Right atrium auricular region (tissue), 2 donors: Measurements from ENCODE around the gene MED27. TPM values are rescaled to one million over a fixed set of nuclear protein-coding genes. Genes with fewer than 3 reads are reported as not detected.

Experiments used
- DNase-seq: peaks from one replicate; pipeline ENCODE4 v3.0.0-alpha.2; 2019; ENCODE audit warnings: low spot score
- H3K27ac ChIP-seq, 2 donors: fragments of 200-600 bp; sonication (generic); 1 replicate in 1 of 2; 2 replicates in 1 of 2; pipeline ENCODE4 v1.5.1; 2016 to 2019
- H3K27me3 ChIP-seq, 2 donors: fragments of 200-600 bp; sonication (generic); one replicate each; pipeline versions ENCODE4 v1.5.1 to v1.6.0; 2017 to 2019
- H3K36me3 ChIP-seq: fragments of 200-600 bp; sonication (generic); one replicate; pipeline ENCODE4 v1.5.1; 2016
- H3K4me1 ChIP-seq, 2 donors: fragments of 200-600 bp; sonication (generic); one replicate each; pipeline versions ENCODE4 v1.5.1 to v1.6.0; 2017 to 2019
- H3K4me3 ChIP-seq, 2 donors: fragments of 200-600 bp; sonication (generic); 1 replicate in 1 of 2; 2 replicates in 1 of 2; pipeline ENCODE4 v1.5.1; 2017 to 2019; ENCODE audit warnings: mild to moderate bottlenecking in 1 of 2, moderate library complexity in 1 of 2
- H3K9me3 ChIP-seq, 2 donors: fragments of 200-600 bp; sonication (generic); one replicate each; pipeline ENCODE4 v1.5.1; 2019
- CTCF ChIP-seq, 2 donors: fragments of 200-600 bp; sonication (generic); IDR thresholded peaks; one replicate each; pipeline ENCODE4 v1.5.1; 2019; ENCODE audit warnings: antibody characterized with exemption in 2 of 2
- total RNA-seq, 2 donors: library from RNA; depleted of rRNA; stranded (reverse); fragments of >200 nt; gene quantifications; one replicate each; pipeline ENCODE4 v1.1.0, GENCODE V29; 2016

MED27 gene
- total RNA-seq, 2 donors from 2014 or later: 12.5 to 15.3 TPM

DNA sequence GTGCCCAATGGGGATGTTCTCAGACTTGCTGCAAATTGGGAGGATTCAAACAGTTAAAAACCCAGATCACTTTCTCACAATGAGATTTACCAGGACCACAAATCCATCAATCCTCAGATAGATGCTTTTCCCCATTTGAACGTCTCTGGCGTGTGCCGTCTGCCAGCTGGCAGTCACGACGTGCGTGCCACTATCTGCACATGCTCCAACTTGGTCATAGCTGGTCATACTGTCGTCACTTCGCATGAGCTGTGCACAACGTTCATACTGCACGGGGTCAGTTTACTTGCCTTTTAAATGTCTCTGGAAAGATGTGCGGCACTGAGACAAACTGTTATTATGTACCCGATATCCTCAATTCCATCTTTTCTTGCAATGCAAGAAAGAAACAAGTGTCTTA, 221.5 kb downstream of the MED27 start:
- Histone ChIP-seq H3K36me3 (peaks cover 25% of the 10 kb centered on the region), H3K4me3 (no peak overlapping the region), H3K9me3 (no peaks in the 10 kb centered on the region), H3K27ac (no peak overlapping the region), H3K4me1 (peaks cover 0 to 12% of the 10 kb centered on the region in 2 donors), H3K27me3 (no peaks in the 10 kb centered on the region)
- no peak for TF ChIP-seq CTCF (IDR thresholded peaks at IDR 0.05)
- no peak for DNase-seq

GRCh38 chr9:131856105-131856504, 223.6 kb downstream of the MED27 start:
- H3K4me1 ChIP-seq: peaks cover 0 to 12% of the 10 kb centered on the region in 2 donors
- DNase-seq: no peak

GRCh38 chr9:131854896-131855613, 224.6 kb downstream of the MED27 start:
- Histone ChIP-seq H3K27ac (no peak overlapping the region), H3K4me1 (peaks cover 0 to 12% of the 10 kb centered on the region in 2 donors), H3K4me3 (peak overlapping the region in 1 of 2 donors; percentile 1), H3K27me3 (no peaks in the 10 kb centered on the region), H3K9me3 (no peaks in the 10 kb centered on the region), H3K36me3 (peaks cover 8% of the 10 kb centered on the region)
- TF ChIP-seq CTCF (IDR thresholded peaks at IDR 0.05): no peak
- no peak for DNase-seq

More at GRCh38 chr9:131856105-131856504, 223.6 kb downstream of the MED27 start:
- Histone ChIP-seq H3K4me3 (no peak overlapping the region), H3K27me3 (no peaks in the 10 kb centered on the region), H3K9me3 (no peaks in the 10 kb centered on the region), H3K36me3 (peaks cover 12% of the 10 kb centered on the region), H3K27ac (no peak overlapping the region)
- no peak for TF ChIP-seq CTCF (IDR thresholded peaks at IDR 0.05)

- Histone ChIP-seq H3K4me3 (no peak overlapping the region), H3K9me3 (no peaks in the 10 kb centered on the region), H3K27ac (no peak overlapping the region), H3K36me3 (peaks cover 1% of the 10 kb centered on the region), H3K27me3 (no peaks in the 10 kb centered on the region), H3K4me1 (peaks cover 0 to 12% of the 10 kb centered on the region in 2 donors)
- DNase-seq: no peak
- TF ChIP-seq CTCF (IDR thresholded peaks at IDR 0.05): no peak
These were observed 225.3 kb downstream of the MED27 start for GRCh38 chr9:131854334-131854733.

GRCh38 chr9:131853434-131853833, 226.2 kb downstream of the MED27 start:
- Histone ChIP-seq H3K36me3 (no peaks in the 10 kb centered on the region), H3K27ac (no peak overlapping the region), H3K27me3 (no peaks in the 10 kb centered on the region), H3K4me3 (no peak overlapping the region), H3K9me3 (no peaks in the 10 kb centered on the region), H3K4me1 (peaks cover 0 to 12% of the 10 kb centered on the region in 2 donors)
- TF ChIP-seq CTCF (IDR thresholded peaks at IDR 0.05): no peak
- DNase-seq: no peak

DNA sequence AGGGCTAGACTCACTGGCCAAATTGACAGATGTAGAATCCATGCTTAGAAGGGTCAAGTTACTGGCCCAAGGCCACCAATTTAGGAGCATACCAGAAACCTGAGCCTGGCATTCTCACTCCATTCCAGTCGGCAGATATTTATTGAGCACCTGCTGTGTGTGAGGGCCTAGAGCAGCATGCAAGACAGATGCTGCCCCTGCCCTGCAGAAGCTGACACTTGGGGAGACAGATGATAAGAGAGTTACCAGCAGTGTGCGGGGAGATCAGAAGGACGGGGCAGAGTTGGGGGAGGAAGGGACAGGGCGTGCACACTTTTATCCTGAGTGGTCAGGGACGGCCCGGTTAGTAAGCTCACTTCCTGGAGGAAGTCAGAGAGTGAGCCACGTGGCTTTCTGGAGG, 228.3 kb downstream of the MED27 start:
- no peaks in the 10 kb centered on the region for H3K27me3 ChIP-seq
- TF ChIP-seq CTCF (IDR thresholded peaks at IDR 0.05): no peak

More for the DNA sequence above, 228.3 kb downstream of the MED27 start:
- no peak overlapping the region for H3K4me3 ChIP-seq
- no peak for DNase-seq
- peaks cover 0 to 12% of the 10 kb centered on the region in 2 donors for H3K4me1 ChIP-seq
- no peaks in the 10 kb centered on the region for H3K9me3 ChIP-seq
- no peaks in the 10 kb centered on the region for H3K36me3 ChIP-seq
- H3K27ac ChIP-seq: no peak overlapping the region
